Mesendoderm (in vitro differentiated cells): ENCODE measurements around the gene ALKBH7.
A peak's percentile ranks its signal among the peaks of the same experiment; 100 is the strongest.

Experiments used
- DNase-seq: peaks from one replicate; pipeline ENCODE4 v3.0.0; 2013
- H2AK5ac ChIP-seq: 2 replicates; pipeline ENCODE4 v1.6.1; 2013; ENCODE audit warnings: low read length, inconsistent platforms
- H2BK120ac ChIP-seq: 2 replicates; pipeline ENCODE4 v1.6.1; 2013; ENCODE audit warnings: low read depth, mild to moderate bottlenecking, low read length, moderate library complexity, mixed read lengths
- H2BK15ac ChIP-seq: replicated peaks from 2 replicates; pipeline ENCODE4 v1.6.1; 2013; ENCODE audit warnings: low read depth, mild to moderate bottlenecking, moderate library complexity
- H2BK5ac ChIP-seq: 2 replicates; pipeline ENCODE4 v1.6.1; 2013; ENCODE audit warnings: low read length, inconsistent platforms
- H3K18ac ChIP-seq: 2 replicates; pipeline ENCODE4 v1.6.1; 2013; ENCODE audit warnings: mild to moderate bottlenecking, low read length, mixed read lengths
- H3K23ac ChIP-seq: one replicate; pipeline ENCODE4 v1.6.1; 2013; ENCODE audit warnings: low read length
- H3K27ac ChIP-seq: 2 replicates; pipeline ENCODE4 v1.5.1; 2013; ENCODE audit warnings: low read depth, mild to moderate bottlenecking, inconsistent platforms, low read length, moderate library complexity
- H3K27me3 ChIP-seq: 2 replicates; pipeline ENCODE4 v1.6.1; 2013; ENCODE audit warnings: low read length, control low read depth, mild to moderate bottlenecking, inconsistent platforms; ENCODE audit not compliant: insufficient read depth, poor library complexity
- H3K36me3 ChIP-seq: 2 replicates; pipeline ENCODE4 v1.6.1; 2013; ENCODE audit warnings: low read length, inconsistent platforms; ENCODE audit not compliant: control insufficient read depth, insufficient read depth
- H3K4ac ChIP-seq: one replicate; pipeline ENCODE4 v1.6.1; 2013; ENCODE audit warnings: low read depth, mild to moderate bottlenecking, low read length, moderate library complexity
- H3K4me1 ChIP-seq: 2 replicates; pipeline ENCODE4 v1.6.1; 2013; ENCODE audit warnings: low read depth, low read length, inconsistent platforms; ENCODE audit not compliant: control insufficient read depth
- H3K4me2 ChIP-seq: 2 replicates; pipeline ENCODE4 v1.6.1; 2013; ENCODE audit warnings: low read length
- H3K4me3 ChIP-seq: 2 replicates; pipeline ENCODE4 v1.5.1; 2013; ENCODE audit warnings: mild to moderate bottlenecking, low read length
- H3K56ac ChIP-seq: one replicate; pipeline ENCODE4 v1.6.1; 2013; ENCODE audit warnings: low read length
- H3K79me1 ChIP-seq: 2 replicates; pipeline ENCODE4 v1.6.1; 2013; ENCODE audit warnings: low read length, inconsistent platforms
- H3K79me2 ChIP-seq: 2 replicates; pipeline ENCODE4 v1.6.1; 2013; ENCODE audit warnings: mild to moderate bottlenecking, low read length; ENCODE audit not compliant: control insufficient read depth, insufficient read depth
- H3K9ac ChIP-seq: 2 replicates; pipeline ENCODE4 v1.6.1; 2013; ENCODE audit warnings: low read length, inconsistent platforms
- H4K5ac ChIP-seq: one replicate; pipeline ENCODE4 v1.6.1; 2013; ENCODE audit warnings: low read length
- H4K8ac ChIP-seq: one replicate; pipeline ENCODE4 v1.6.1; 2013; ENCODE audit warnings: low read depth, mild to moderate bottlenecking, control low read depth, low read length, moderate library complexity
- WGBS: extraction: QIAGEN DNeasy Blood & Tissue Kit; methylation state at CpG from one replicate; pipeline ENCODE4 v1.1.7; 2013; ENCODE audit warnings: low lambda C conversion rate, missing lambda C conversion rate; ENCODE audit not compliant: insufficient coverage; ENCODE audit errors: extremely low coverage; 5-methylcytosine and 5-hydroxymethylcytosine counted together

The ALKBH7 gene

GRCh38 chr19:6417713-6418561 is 45.3 kb downstream of the ALKBH7 start:
- Histone ChIP-seq H2BK120ac (no peak overlapping the region), H3K4me3 (no peak overlapping the region), H3K4ac (no peak overlapping the region), H2BK15ac (no peak overlapping the region), H3K79me1 (peaks cover 17% of the 10 kb centered on the region), H3K4me2 (no peak overlapping the region), H3K27ac (no peak overlapping the region), H3K18ac (no peak overlapping the region), H3K23ac (no peak overlapping the region), H3K9ac (no peak overlapping the region), H4K8ac (no peak overlapping the region), H3K56ac (no peak overlapping the region), H3K27me3 (no peaks in the 10 kb centered on the region), H2BK5ac (no peak overlapping the region), H2AK5ac (no peak overlapping the region), H3K4me1 (no peaks in the 10 kb centered on the region), H4K5ac (no peak overlapping the region), H3K36me3 (peaks cover 28% of the 10 kb centered on the region), H3K79me2 (peaks cover 46% of the 10 kb centered on the region)
- WGBS: no CpG with 5 or more reads among the region's 33 CpGs
- peak; percentile 31 for DNase-seq

GRCh38 chr19:6418562-6418932 is 46.0 kb downstream of the ALKBH7 start:
- no peak overlapping the region for H3K27ac ChIP-seq
- no peak overlapping the region for H3K4me2 ChIP-seq
- H3K56ac ChIP-seq: no peak overlapping the region
- H3K79me2 ChIP-seq: peaks cover 53% of the 10 kb centered on the region
- H2AK5ac ChIP-seq: no peak overlapping the region
- H4K5ac ChIP-seq: no peak overlapping the region
- peaks cover 28% of the 10 kb centered on the region for H3K36me3 ChIP-seq
- no peak overlapping the region for H3K4me3 ChIP-seq
- H3K4me1 ChIP-seq: peaks cover 2% of the 10 kb centered on the region
- H2BK120ac ChIP-seq: no peak overlapping the region
- no CpG with 5 or more reads among the region's 19 CpGs for WGBS
- H3K4ac ChIP-seq: no peak overlapping the region
- no peak overlapping the region for H3K23ac ChIP-seq
- H3K79me1 ChIP-seq: peaks cover 17% of the 10 kb centered on the region
- H3K27me3 ChIP-seq: no peaks in the 10 kb centered on the region
- H2BK5ac ChIP-seq: no peak overlapping the region
- no peak overlapping the region for H3K18ac ChIP-seq
- H3K9ac ChIP-seq: no peak overlapping the region
- DNase-seq: no peak
- no peak overlapping the region for H2BK15ac ChIP-seq
- H4K8ac ChIP-seq: no peak overlapping the region

- no peak overlapping the region for H2BK15ac ChIP-seq
These were observed 48.8 kb downstream of the ALKBH7 start for GRCh38 chr19:6421075-6422014.

GRCh38 chr19:6423499-6424194 is 51.1 kb downstream of the ALKBH7 start:
- Histone ChIP-seq H4K5ac (no peak overlapping the region), H3K79me1 (peaks cover 11% of the 10 kb centered on the region), H3K4me2 (peak overlapping the region; percentile 12), H3K9ac (peak overlapping the region; percentile 62), H3K23ac (no peak overlapping the region), H3K27ac (peak overlapping the region; percentile 0), H2BK15ac (no peak overlapping the region), H3K36me3 (peaks cover 12% of the 10 kb centered on the region), H2AK5ac (no peak overlapping the region), H3K56ac (peak overlapping the region; percentile 75), H2BK120ac (no peak overlapping the region), H3K4me3 (peak overlapping the region; percentile 46), H3K4ac (peak overlapping the region; percentile 98), H4K8ac (peak overlapping the region; percentile 6), H3K79me2 (peaks cover 52% of the 10 kb centered on the region), H3K4me1 (peaks cover 2% of the 10 kb centered on the region), H3K27me3 (no peaks in the 10 kb centered on the region), H3K18ac (peak overlapping the region; percentile 98), H2BK5ac (no peak overlapping the region)
- WGBS: no CpG with 5 or more reads among the region's 20 CpGs
- DNase-seq: peak; percentile 91

More at GRCh38 chr19:6421075-6422014, 48.8 kb downstream of the ALKBH7 start:
- DNase-seq: no peak
- Histone ChIP-seq H3K27me3 (no peaks in the 10 kb centered on the region), H2BK5ac (no peak overlapping the region), H4K8ac (no peak overlapping the region), H3K56ac (no peak overlapping the region), H3K18ac (no peak overlapping the region), H3K79me2 (peaks cover 58% of the 10 kb centered on the region), H3K4me2 (no peak overlapping the region), H3K4me3 (no peak overlapping the region), H4K5ac (no peak overlapping the region), H3K27ac (no peak overlapping the region), H2AK5ac (no peak overlapping the region), H3K4me1 (peaks cover 2% of the 10 kb centered on the region), H3K79me1 (peaks cover 17% of the 10 kb centered on the region), H3K9ac (peak overlapping the region; percentile 14), H3K36me3 (peaks cover 21% of the 10 kb centered on the region), H3K23ac (no peak overlapping the region), H3K4ac (no peak overlapping the region), H2BK120ac (no peak overlapping the region)
- no CpG with 5 or more reads among the region's 20 CpGs for WGBS

- Histone ChIP-seq H2BK120ac (peak within 1 kb of the TSS; percentile 32), H3K79me2 (peaks cover 48% of the 10 kb centered on the region), H3K27ac (peak within 1 kb of the TSS; percentile 26), H2AK5ac (no peak within 1 kb of the TSS), H3K27me3 (no peaks in the 10 kb centered on the region), H3K4me3 (peak within 1 kb of the TSS; percentile 46), H3K56ac (peak within 1 kb of the TSS; percentile 75), H3K79me1 (peaks cover 9% of the 10 kb centered on the region), H3K4ac (peak within 1 kb of the TSS; percentile 98), H3K4me1 (peaks cover 2% of the 10 kb centered on the region), H4K8ac (peak within 1 kb of the TSS; percentile 84), H3K36me3 (peaks cover 11% of the 10 kb centered on the region), H4K5ac (peak within 1 kb of the TSS; percentile 97), H3K23ac (no peak within 1 kb of the TSS), H2BK5ac (no peak within 1 kb of the TSS), H3K18ac (peak within 1 kb of the TSS; percentile 98), H3K9ac (peak within 1 kb of the TSS; percentile 62), H3K4me2 (peak within 1 kb of the TSS; percentile 12), H2BK15ac (no peak within 1 kb of the TSS)
- peak; percentile 22 for DNase-seq
- WGBS: no CpG with 5 or more reads among the region's 114 CpGs
These were observed 51.8 kb downstream of the ALKBH7 start, which contains the start of gene KHSRP for GRCh38 chr19:6424195-6424938. KHSRP (minus strand) TSS chr19:6424811; CDS start chr19:6424701, 110 bp downstream.
